ENCODE data around the gene CRABP2.

DNA sequence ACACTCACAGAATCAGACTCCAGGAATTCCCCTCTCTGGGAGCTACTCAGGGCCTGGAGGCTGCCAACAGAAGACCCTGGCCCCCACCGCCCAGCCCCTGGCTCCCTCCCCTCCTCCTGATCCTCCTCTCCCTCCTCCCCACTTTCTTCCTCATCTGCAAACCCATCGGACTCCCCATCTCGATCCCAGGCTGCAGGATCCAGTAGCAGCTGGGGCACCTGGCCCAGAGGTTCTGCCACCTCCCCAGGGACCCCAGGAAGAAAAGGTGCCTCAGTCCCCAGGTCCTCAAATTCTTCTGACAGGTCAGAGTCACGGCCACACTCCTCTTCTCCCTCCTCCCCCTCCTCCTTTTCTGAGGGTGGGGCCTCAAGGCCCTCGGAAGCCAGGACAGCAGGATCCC is 35.6 kb downstream of the CRABP2 start:
- TF ChIP-seq CTCF (IDR thresholded peaks at IDR 0.05): no peak
- no peak for TF ChIP-seq POLR2A (IDR thresholded peaks at IDR 0.05)

Measured in adrenal gland (tissue), 5 donors.